ENCODE data around the gene TLR6.

The TLR6 gene

GRCh38 chr4:38856524-38857337, at the start of gene TLR6:
Gene TLR6, minus strand, starts transcription at chr4:38856817. Its CDS starts 27,344 bp downstream, at chr4:38829473.
- peak; percentile 24 for DNase-seq (ENCODE audit: low read depth)

- no peak for DNase-seq (ENCODE audit: low read depth)
Observed at GRCh38 chr4:38905652-38906385, 49.2 kb upstream of the TLR6 start.

GRCh38 chr4:38904682-38905081, 48.1 kb upstream of the TLR6 start:
- no peak for DNase-seq (ENCODE audit: low read depth)

GRCh38 chr4:38904090-38904666, 47.6 kb upstream of the TLR6 start:
- DNase-seq (ENCODE audit: low read depth) = no peak

GRCh38 chr4:38902695-38903094, 46.1 kb upstream of the TLR6 start:
- DNase-seq (ENCODE audit: low read depth) = no peak

- no peak for DNase-seq (ENCODE audit: low read depth)
Observed at GRCh38 chr4:38902221-38902620, 45.6 kb upstream of the TLR6 start.

GRCh38 chr4:38898245-38898644, 41.6 kb upstream of the TLR6 start:
- no peak for DNase-seq (ENCODE audit: low read depth)

GRCh38 chr4:38896940-38897339, 40.3 kb upstream of the TLR6 start:
- no peak for DNase-seq (ENCODE audit: low read depth)

GRCh38 chr4:38894322-38894982, 37.8 kb upstream of the TLR6 start:
- peak; percentile 6 for DNase-seq (ENCODE audit: low read depth)

GRCh38 chr4:38891051-38891983, 34.7 kb upstream of the TLR6 start:
- no peak for DNase-seq (ENCODE audit: low read depth)

GRCh38 chr4:38889143-38889542, 32.5 kb upstream of the TLR6 start:
- peak; percentile 74 for DNase-seq (ENCODE audit: low read depth)

GRCh38 chr4:38884254-38884653, 27.6 kb upstream of the TLR6 start:
- DNase-seq (ENCODE audit: low read depth) = no peak

GRCh38 chr4:38876636-38877035, 20.0 kb upstream of the TLR6 start:
- DNase-seq (ENCODE audit: low read depth) = no peak

GRCh38 chr4:38873290-38873944, 16.8 kb upstream of the TLR6 start:
- no peak for DNase-seq (ENCODE audit: low read depth)

GRCh38 chr4:38872620-38873019, 16.0 kb upstream of the TLR6 start:
- DNase-seq (ENCODE audit: low read depth) = peak; percentile 94

- peak; percentile 47 for DNase-seq (ENCODE audit: low read depth)
Observed at GRCh38 chr4:38871593-38871992, 15.0 kb upstream of the TLR6 start.

- DNase-seq (ENCODE audit: low read depth) = peak; percentile 42
Observed at GRCh38 chr4:38870098-38870808, 13.6 kb upstream of the TLR6 start.

GRCh38 chr4:38869511-38869910, 12.9 kb upstream of the TLR6 start:
- no peak for DNase-seq (ENCODE audit: low read depth)

GRCh38 chr4:38868059-38868960, 11.7 kb upstream of the TLR6 start:
- DNase-seq (ENCODE audit: low read depth) = peak; percentile 26

Measured in fibroblast of gingiva (primary cell).